ENCODE data around the gene PDE2A. TPM values are rescaled to one million over a fixed set of nuclear protein-coding genes. Genes with fewer than 3 reads are reported as not detected.

Gene PDE2A
- total RNA-seq, 1 donor, result 0.36 TPM

- Histone ChIP-seq H3K4me3 (ENCODE audit: insufficient read depth, low read length) (no peak overlapping the region), H4K20me1 (ENCODE audit: insufficient read depth, low read length) (no peaks in the 10 kb centered on the region), H3K9me3 (ENCODE audit: low read depth, low read length) (no peaks in the 10 kb centered on the region), H3K36me3 (ENCODE audit: insufficient read depth, low read length) (no peaks in the 10 kb centered on the region), H3K27ac (ENCODE audit: low read depth, low read length) (no peak overlapping the region), H3K4me2 (ENCODE audit: insufficient read depth, low read length) (no peak overlapping the region), H3K27me3 (ENCODE audit: insufficient read depth, low read length) (peaks cover 33% of the 10 kb centered on the region), H3K4me1 (ENCODE audit: insufficient read depth, low read length) (no peaks in the 10 kb centered on the region), H2AFZ (ENCODE audit: low read length) (no peak overlapping the region), H3K79me2 (ENCODE audit: insufficient read depth, low read length) (no peaks in the 10 kb centered on the region)
- TF ChIP-seq CTCF (IDR thresholded peaks at IDR 0.05; ENCODE audit: extremely low read depth, low read depth, low read length), result no peak
- DNase-seq (ENCODE audit: insufficient read length, low spot score, missing footprints), result no peak
Measured at GRCh38 chr11:72598466-72598865, 75.8 kb downstream of the PDE2A start.

- DNase-seq (ENCODE audit: insufficient read length, low spot score, missing footprints), result no peak
- Histone ChIP-seq H3K27ac (ENCODE audit: low read depth, low read length) (no peak overlapping the region), H3K27me3 (ENCODE audit: insufficient read depth, low read length) (peaks cover 37% of the 10 kb centered on the region), H3K4me2 (ENCODE audit: insufficient read depth, low read length) (no peak overlapping the region), H3K36me3 (ENCODE audit: insufficient read depth, low read length) (no peaks in the 10 kb centered on the region), H3K9me3 (ENCODE audit: low read depth, low read length) (no peaks in the 10 kb centered on the region), H3K4me1 (ENCODE audit: insufficient read depth, low read length) (no peaks in the 10 kb centered on the region), H2AFZ (ENCODE audit: low read length) (no peak overlapping the region), H3K79me2 (ENCODE audit: insufficient read depth, low read length) (no peaks in the 10 kb centered on the region), H4K20me1 (ENCODE audit: insufficient read depth, low read length) (no peaks in the 10 kb centered on the region), H3K4me3 (ENCODE audit: insufficient read depth, low read length) (no peak overlapping the region)
- TF ChIP-seq CTCF (IDR thresholded peaks at IDR 0.05; ENCODE audit: extremely low read depth, low read depth, low read length), result no peak
Measured at GRCh38 chr11:72597721-72598120, 76.5 kb downstream of the PDE2A start.

- no peaks in the 10 kb centered on the region for H3K36me3 ChIP-seq (ENCODE audit: insufficient read depth, low read length)
- no peak overlapping the region for H3K4me3 ChIP-seq (ENCODE audit: insufficient read depth, low read length)
- no peak overlapping the region for H3K4me2 ChIP-seq (ENCODE audit: insufficient read depth, low read length)
- no peak for TF ChIP-seq CTCF (IDR thresholded peaks at IDR 0.05; ENCODE audit: extremely low read depth, low read depth, low read length)
- H2AFZ ChIP-seq (ENCODE audit: low read length), result no peak overlapping the region
- no peak overlapping the region for H3K27ac ChIP-seq (ENCODE audit: low read depth, low read length)
- peaks cover 61% of the 10 kb centered on the region for H3K27me3 ChIP-seq (ENCODE audit: insufficient read depth, low read length)
- no peaks in the 10 kb centered on the region for H3K79me2 ChIP-seq (ENCODE audit: insufficient read depth, low read length)
- peaks cover 5% of the 10 kb centered on the region for H4K20me1 ChIP-seq (ENCODE audit: insufficient read depth, low read length)
- no peaks in the 10 kb centered on the region for H3K9me3 ChIP-seq (ENCODE audit: low read depth, low read length)
- no peak for DNase-seq (ENCODE audit: insufficient read length, low spot score, missing footprints)
- no peaks in the 10 kb centered on the region for H3K4me1 ChIP-seq (ENCODE audit: insufficient read depth, low read length)
Measured at GRCh38 chr11:72595292-72595684, 78.9 kb downstream of the PDE2A start.

- Histone ChIP-seq H2AFZ (ENCODE audit: low read length) (no peak overlapping the region), H3K9me3 (ENCODE audit: low read depth, low read length) (no peaks in the 10 kb centered on the region), H3K27ac (ENCODE audit: low read depth, low read length) (no peak overlapping the region), H3K4me2 (ENCODE audit: insufficient read depth, low read length) (no peak overlapping the region), H3K4me1 (ENCODE audit: insufficient read depth, low read length) (no peaks in the 10 kb centered on the region), H3K27me3 (ENCODE audit: insufficient read depth, low read length) (peaks cover 67% of the 10 kb centered on the region), H3K79me2 (ENCODE audit: insufficient read depth, low read length) (no peaks in the 10 kb centered on the region), H4K20me1 (ENCODE audit: insufficient read depth, low read length) (peaks cover 5% of the 10 kb centered on the region), H3K36me3 (ENCODE audit: insufficient read depth, low read length) (no peaks in the 10 kb centered on the region), H3K4me3 (ENCODE audit: insufficient read depth, low read length) (no peak overlapping the region)
- no peak for DNase-seq (ENCODE audit: insufficient read length, low spot score, missing footprints)
- no peak for TF ChIP-seq CTCF (IDR thresholded peaks at IDR 0.05; ENCODE audit: extremely low read depth, low read depth, low read length)
Measured at GRCh38 chr11:72594493-72595291, 79.5 kb downstream of the PDE2A start.
